Adrenal gland (tissue), 5 donors: Measurements from ENCODE around the gene UNC79.

Experiments
- POLR2A ChIP-seq, 2 donors: fragments of 450-650 bp; IDR thresholded peaks; one replicate each; pipeline ENCODE4 v1.6.1; 2017; ENCODE audit warnings: antibody characterized with exemption in 2 of 2, mild to moderate bottlenecking in 2 of 2, moderate library complexity in 1 of 2
- TF ChIP-seq, protein P1 (sequence below), 6 experiments: fragments of 450-650 bp in 4 of 6; fragments of 200-600 bp in 2 of 6; sonication (generic) in 1 of 6; IDR thresholded peaks; 1 replicate in 5 of 6; 2 replicates in 1 of 6; pipeline versions ENCODE4 v1.5.1 to v1.8.0; 2016 to 2021; ENCODE audit warnings: antibody characterized with exemption in 6 of 6, mild to moderate bottlenecking in 2 of 6, moderate library complexity in 1 of 6
- donor health status: DM: no; HTN: no; CAD: no.

DNA sequence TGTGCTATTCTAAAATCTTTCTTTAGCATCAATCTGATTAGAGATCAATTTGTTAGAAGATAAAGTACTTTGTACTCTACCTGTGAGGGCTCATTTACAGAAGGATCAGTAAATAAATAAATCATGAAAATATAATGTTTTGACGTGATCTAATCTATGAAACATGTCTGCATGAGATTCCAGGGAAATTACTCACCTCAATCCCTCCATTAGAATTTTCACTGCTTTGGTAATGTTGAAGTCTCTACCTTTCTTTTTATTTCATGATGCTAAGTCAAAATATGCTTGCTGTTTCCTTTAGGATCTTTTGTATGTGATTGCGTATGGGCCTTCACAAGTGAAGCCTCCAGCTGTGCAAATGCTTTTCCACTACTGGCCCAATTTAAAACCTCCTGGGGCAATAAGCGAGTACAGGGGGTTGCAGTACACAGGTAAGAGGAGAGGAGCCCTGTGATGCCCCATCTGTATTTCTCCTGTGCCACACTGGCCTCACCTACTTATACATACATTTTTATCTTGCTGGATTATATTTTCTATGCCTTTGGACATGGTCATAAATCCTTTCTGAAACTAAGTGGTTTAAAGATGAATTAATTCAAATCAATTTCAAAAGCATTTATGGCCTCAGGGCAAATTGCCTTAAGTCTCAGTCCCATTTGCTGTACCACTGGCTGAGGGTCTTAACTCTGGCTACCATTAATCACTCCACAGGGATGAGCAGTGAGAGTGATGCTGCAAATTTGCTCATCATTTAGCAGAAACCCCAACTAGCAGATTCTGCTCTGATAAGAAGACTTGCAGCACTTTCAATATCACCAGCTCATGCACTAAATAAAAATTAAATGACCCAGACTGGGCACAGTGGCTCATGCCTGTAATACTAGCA lies 66.4 kb downstream of the UNC79 start:
- TF ChIP-seq, protein P1, sequence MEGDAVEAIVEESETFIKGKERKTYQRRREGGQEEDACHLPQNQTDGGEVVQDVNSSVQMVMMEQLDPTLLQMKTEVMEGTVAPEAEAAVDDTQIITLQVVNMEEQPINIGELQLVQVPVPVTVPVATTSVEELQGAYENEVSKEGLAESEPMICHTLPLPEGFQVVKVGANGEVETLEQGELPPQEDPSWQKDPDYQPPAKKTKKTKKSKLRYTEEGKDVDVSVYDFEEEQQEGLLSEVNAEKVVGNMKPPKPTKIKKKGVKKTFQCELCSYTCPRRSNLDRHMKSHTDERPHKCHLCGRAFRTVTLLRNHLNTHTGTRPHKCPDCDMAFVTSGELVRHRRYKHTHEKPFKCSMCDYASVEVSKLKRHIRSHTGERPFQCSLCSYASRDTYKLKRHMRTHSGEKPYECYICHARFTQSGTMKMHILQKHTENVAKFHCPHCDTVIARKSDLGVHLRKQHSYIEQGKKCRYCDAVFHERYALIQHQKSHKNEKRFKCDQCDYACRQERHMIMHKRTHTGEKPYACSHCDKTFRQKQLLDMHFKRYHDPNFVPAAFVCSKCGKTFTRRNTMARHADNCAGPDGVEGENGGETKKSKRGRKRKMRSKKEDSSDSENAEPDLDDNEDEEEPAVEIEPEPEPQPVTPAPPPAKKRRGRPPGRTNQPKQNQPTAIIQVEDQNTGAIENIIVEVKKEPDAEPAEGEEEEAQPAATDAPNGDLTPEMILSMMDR (IDR thresholded peaks at IDR 0.05) = no peak
- no peak for TF ChIP-seq POLR2A (IDR thresholded peaks at IDR 0.05)
